ENCODE data around the gene KCNK2.

The KCNK2 gene

GRCh38 chr1:215082532-215083382, at the start of gene KCNK2:
KCNK2 (plus strand) TSS chr1:215082737; CDS start chr1:215083386, 649 bp downstream.
- no peak for DNase-seq (ENCODE audit: low read depth in 2 of 2)

- no peak for DNase-seq (ENCODE audit: low read depth in 2 of 2)
Observed at GRCh38 chr1:215032911-215033526, 49.5 kb upstream of the KCNK2 start.

GRCh38 chr1:215040190-215040589, 42.3 kb upstream of the KCNK2 start:
- DNase-seq (ENCODE audit: low read depth in 2 of 2), result no peak

GRCh38 chr1:215043401-215043800, 39.1 kb upstream of the KCNK2 start:
- no peak for DNase-seq (ENCODE audit: low read depth in 2 of 2)

- DNase-seq (ENCODE audit: low read depth in 2 of 2), result no peak
Observed at GRCh38 chr1:215044151-215044550, 38.4 kb upstream of the KCNK2 start.

GRCh38 chr1:215045698-215046308, 36.7 kb upstream of the KCNK2 start:
- DNase-seq (ENCODE audit: low read depth in 2 of 2), result no peak

- no peak for DNase-seq (ENCODE audit: low read depth in 2 of 2)
Observed at GRCh38 chr1:215052256-215053015, 30.1 kb upstream of the KCNK2 start.

GRCh38 chr1:215054266-215054665, 28.3 kb upstream of the KCNK2 start:
- no peak for DNase-seq (ENCODE audit: low read depth in 2 of 2)

GRCh38 chr1:215055281-215055935, 27.1 kb upstream of the KCNK2 start:
- DNase-seq (ENCODE audit: low read depth in 2 of 2), result no peak

- no peak for DNase-seq (ENCODE audit: low read depth in 2 of 2)
Observed at GRCh38 chr1:215056584-215056983, 26.0 kb upstream of the KCNK2 start.

- no peak for DNase-seq (ENCODE audit: low read depth in 2 of 2)
Observed at GRCh38 chr1:215059947-215060346, 22.6 kb upstream of the KCNK2 start.

GRCh38 chr1:215064327-215064726, 18.2 kb upstream of the KCNK2 start:
- no peak for DNase-seq (ENCODE audit: low read depth in 2 of 2)

GRCh38 chr1:215071078-215071477, 11.5 kb upstream of the KCNK2 start:
- DNase-seq (ENCODE audit: low read depth in 2 of 2), result no peak

GRCh38 chr1:215076322-215076721, 6.2 kb upstream of the KCNK2 start:
- DNase-seq (ENCODE audit: low read depth in 2 of 2), result no peak

- DNase-seq (ENCODE audit: low read depth in 2 of 2), result no peak
Observed at GRCh38 chr1:215079456-215079855, 3.1 kb upstream of the KCNK2 start.

- DNase-seq (ENCODE audit: low read depth in 2 of 2), result no peak
Observed at GRCh38 chr1:215081661-215082531, 641 bp upstream of the KCNK2 start.

- no peak for DNase-seq (ENCODE audit: low read depth in 2 of 2)
Observed at GRCh38 chr1:215083383-215083961, 935 bp downstream of the KCNK2 start.

- no peak for DNase-seq (ENCODE audit: low read depth in 2 of 2)
Observed at GRCh38 chr1:215084621-215085020, 2.1 kb downstream of the KCNK2 start.

GRCh38 chr1:215087603-215088002, 5.1 kb downstream of the KCNK2 start:
- no peak for DNase-seq (ENCODE audit: low read depth in 2 of 2)

GRCh38 chr1:215094381-215094780, 11.8 kb downstream of the KCNK2 start:
- DNase-seq (ENCODE audit: low read depth in 2 of 2), result no peak
